ENCODE results near the gene HSF5.

Gene HSF5

DNA sequence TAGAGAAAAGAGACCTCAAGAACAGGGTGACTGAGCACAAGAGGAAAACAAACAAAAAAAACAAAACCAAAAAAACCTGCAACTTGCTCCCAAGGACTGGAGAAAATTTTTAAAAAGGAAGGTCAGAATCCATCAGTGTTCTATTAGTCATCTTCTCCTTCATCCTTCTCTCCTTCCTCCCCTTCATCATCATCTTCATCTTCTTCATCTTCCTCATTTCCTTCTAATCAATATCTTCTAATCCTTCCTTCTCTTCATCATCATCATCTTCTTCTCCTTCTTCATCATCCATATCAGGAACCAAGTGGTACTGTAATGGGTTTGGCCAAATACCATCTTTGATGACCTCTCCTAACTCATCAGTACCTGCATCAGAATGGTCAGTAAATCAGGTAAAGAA is 12.2 kb downstream of the HSF5 start:
- DNase-seq, result no peak

GRCh38 chr17:58470356-58470755 is 17.9 kb downstream of the HSF5 start:
- DNase-seq, result no peak

DNA sequence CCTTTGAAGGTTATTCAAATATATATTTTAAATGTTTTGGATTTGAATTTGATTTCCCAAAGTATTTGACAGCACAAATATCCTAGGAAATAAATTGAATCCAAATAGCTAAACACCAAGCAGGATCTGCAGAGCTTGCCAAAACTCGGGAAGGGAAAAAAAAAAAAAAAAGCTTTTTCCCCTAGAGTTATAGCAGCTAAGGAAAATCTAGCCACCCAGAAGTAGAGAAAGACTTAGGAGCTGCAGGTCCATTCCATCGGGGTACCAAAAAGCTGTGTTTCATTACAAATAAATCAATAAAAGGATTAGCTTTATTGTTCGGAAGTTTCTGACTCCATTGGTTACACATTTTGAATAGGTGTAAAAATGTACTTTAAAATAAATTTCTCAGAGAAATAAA is 19.3 kb downstream of the HSF5 start:
- no peak for DNase-seq

DNA sequence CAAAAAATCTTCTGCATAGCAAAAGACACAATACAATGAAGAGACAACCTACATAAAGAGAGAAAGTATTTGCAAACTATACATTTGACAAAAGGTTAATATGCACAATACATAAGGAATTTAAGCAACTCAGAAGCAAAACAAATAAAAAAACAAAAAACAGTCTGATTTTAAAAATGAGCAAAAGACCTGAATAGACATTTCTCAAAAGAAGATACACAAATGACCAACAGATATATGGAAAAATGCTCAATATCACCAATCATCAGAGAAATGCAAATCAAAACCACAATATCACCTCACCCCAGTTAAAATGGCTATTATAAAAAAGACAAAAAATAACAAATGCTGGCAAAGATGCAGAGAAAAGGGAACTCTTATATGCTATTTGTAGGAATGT is 32.7 kb downstream of the HSF5 start:
- DNase-seq, result no peak

GRCh38 chr17:58452738-58453137 is 35.5 kb downstream of the HSF5 start:
- DNase-seq, result no peak

DNA sequence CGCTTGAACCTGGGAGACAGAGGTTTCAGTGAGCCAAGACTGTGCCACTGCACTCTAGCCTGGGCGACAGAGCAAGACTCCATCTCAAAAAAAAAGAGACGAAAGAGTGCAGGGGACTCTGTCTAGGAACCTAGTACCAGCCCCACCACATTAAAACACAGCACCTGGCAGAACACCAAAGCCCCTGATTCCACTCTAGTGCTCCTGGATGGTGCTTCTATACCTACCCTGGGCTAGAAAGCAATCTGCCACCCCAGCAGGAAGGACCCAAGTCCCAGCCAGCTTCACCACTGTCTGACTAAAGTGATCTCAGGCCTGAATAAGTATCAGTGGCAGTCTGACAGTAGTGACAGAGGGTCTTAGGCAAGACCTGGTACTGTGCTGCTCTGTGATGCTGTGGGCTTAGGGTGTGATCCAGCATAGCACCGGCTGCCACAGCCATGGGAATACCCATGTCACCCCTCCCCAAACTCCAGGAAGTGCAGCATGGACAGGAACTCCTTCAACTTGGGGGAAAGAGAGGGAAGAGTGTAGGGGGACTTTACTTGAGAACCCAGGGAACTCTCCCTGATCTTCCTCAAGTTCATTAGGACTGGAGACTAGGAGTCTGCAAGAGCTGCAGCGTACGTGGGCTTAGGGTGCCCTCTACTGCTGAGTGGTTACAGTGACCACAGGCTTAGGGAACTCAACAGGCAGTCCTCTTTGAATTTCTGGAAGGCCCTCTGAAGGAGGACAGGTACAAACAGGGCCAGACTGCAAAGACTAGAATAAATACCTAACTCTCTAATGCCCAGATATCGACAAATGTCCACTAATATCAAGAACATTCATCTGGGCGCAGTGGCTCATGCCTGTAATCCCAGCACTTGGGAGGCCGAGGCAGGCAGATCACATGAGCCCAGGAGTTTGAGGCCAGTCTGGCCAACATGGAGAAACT is 40.9 kb downstream of the HSF5 start:
- DNase-seq, result peak; percentile 59

- no peak for DNase-seq
These were observed 42.1 kb downstream of the HSF5 start for GRCh38 chr17:58446086-58446485.

GRCh38 chr17:58436805-58437239 is 51.4 kb downstream of the HSF5 start:
- no peak for DNase-seq

DNA sequence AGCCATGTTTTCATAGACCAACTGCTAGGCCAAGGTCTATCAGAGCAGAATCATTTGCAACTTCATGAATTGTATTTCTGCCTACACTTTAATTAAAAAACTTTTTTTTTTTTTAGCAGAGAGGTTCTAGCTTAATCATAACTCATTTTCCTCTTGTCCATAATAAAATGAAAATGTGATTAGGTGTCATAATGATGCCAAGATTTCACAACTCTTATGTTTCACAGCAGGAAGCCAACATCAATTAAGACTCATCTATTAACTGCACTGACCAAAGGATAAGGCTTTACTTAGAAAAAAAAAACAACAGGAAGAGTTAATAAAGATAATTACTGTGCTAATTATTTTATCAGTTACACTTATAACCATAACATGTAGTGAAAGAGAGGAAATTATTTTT is 52.0 kb downstream of the HSF5 start:
- no peak for DNase-seq

- DNase-seq, result no peak
These were observed 55.2 kb downstream of the HSF5 start for GRCh38 chr17:58432806-58433573.

GRCh38 chr17:58427807-58428206 is 60.4 kb downstream of the HSF5 start:
- DNase-seq, result no peak

DNA sequence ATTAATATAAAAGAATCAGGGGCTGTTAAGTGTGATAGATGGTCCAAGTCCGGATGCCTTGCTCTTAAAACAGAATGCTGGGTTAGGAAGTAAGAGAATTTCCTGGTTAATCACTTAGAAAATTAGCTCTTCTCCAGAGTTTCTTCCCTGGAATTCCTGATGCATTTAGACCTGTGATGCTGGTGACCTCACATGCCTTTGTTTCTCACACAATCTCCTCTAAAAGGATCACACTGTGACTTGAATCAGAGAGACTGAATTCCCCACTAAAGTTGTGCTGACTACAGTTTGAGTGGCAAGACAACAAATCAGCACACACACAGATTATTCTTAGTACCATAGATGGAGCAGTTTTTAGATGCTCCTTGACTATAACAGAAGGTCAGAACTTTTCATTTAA is 66.5 kb downstream of the HSF5 start:
- no peak for DNase-seq

DNA sequence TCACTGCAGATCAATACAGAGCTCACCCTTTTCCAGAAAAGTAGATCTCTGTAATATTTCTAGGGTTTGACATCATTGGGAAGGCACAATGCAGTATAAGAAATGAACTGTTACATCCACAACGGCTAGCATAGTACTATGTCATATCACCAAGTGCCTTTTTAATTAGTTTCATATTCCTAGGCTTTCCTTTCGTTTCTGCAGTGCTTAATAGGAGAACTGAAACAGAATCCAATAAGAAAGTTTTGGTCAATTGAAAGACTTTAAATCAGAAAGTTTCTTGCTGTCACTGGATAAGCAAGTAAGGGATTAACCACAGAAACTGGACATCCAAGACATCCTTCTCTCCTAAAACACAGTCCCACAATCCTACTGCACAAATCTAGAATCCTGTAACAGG is 67.4 kb downstream of the HSF5 start:
- DNase-seq, result no peak

DNA sequence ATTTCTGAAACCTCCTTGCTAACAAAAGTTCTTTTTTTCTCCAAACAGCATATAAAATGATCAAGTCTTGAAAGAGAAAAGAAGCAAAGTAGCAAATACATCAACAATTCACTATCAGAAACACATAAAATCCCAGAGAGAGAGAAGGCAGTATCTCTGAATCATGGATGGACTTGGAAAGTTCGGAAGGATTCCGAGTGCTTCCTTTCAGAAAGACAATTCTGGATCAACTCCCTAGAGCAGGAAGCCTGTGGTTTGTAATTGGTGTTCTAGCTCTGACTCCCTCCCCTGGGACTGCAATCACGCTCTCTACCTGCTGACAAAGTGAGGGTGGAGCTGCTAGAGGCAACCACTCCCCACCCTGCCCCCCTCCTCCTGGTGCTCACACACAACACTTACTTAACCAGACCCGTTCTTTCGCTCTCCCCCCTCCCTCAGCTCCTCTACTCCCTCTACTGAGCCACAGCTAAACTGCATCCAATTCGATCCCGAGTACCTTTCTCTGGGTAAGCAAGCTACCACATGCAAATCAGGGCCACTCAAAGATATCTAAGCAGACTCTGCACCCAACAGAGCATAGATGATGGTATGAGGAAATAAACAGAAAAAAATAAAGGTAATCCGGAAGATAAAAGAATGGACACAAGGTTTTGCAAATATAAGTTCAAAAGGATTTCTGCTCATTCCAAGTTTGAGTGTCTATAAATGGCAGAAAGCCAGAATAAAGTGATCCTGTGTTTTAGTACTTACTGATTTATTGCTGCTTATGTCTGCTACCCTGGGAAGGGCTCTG is 70.7 kb downstream of the HSF5 start, which contains the start of gene RNF43:
TSS of gene RNF43 (minus strand) at position 235 of the 793 bp plus-strand sequence. CDS start 1,957 bp downstream, outside the sequence.
- peak; percentile 80 for DNase-seq

DNA sequence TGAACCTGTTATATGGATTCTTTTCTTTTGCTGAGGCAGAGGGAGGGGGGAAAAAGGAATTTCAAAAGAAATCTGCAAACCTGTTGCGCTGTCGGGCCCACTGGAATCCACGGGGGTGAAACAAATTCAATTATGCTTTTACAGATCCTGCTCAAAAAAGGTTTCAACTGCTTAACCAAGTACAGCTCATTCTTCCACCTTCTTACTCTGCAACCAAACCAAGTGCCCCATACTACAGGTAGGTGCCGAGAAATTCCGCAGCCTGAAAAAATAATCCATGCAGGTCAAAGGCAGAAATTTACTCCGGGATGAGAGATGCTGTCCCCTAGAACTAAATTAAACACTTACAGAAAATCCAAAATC is 71.3 kb downstream of the HSF5 start:
- DNase-seq, result no peak

DNA sequence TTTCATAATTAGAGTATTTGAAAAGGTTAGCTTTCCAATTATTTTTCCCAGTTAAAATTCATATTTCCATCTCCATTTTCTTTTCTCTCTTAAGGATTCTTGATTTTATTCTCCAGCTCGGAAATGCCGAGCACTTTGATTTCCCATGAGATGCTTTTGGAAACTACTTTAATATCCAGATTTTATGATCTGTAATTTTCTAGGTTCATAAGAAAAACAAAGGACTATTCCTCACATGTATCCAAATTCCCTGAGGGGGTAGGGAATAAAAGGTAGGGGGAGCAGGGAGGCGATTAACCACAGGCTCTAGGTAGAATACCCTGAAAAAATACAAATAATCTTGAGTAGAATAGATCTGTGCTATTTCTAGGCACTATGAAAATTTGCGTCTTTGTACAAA is 71.8 kb downstream of the HSF5 start:
- no peak for DNase-seq

- DNase-seq, result no peak
These were observed 72.7 kb downstream of the HSF5 start for GRCh38 chr17:58415371-58416055.

GRCh38 chr17:58414596-58414997 is 73.6 kb downstream of the HSF5 start:
- DNase-seq, result no peak

GRCh38 chr17:58413684-58414083 is 74.5 kb downstream of the HSF5 start:
- DNase-seq, result no peak

DNA sequence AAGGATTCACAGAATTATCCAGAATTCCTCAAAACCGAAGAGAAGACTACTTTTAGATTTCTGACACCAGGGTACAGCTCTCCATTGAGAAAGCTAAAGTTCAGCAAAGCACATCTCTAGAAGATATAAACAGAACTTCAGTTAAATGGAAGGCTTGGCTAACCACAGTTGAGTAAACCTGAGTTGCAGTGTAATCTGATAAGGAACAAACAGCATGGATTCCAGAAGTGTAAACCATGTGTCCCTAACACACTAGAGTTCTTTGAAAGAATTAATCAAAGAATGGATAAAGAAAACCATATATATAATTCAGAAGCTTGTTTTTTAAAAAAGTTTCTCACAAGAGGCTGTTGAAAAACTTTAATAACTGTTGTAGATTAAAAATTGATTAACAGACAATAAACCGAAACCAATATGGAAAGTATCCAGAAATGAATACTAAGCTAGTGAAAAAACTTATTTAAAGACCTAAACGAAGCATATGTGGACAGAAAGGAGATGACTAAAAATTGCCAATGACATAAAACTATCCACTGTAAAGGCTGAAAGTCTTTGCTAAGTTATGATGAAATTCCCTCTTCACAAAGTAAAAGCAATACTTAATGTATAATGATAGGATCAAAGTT is 75.1 kb downstream of the HSF5 start:
- DNase-seq, result no peak

GRCh38 chr17:58412064-58412703 is 76.0 kb downstream of the HSF5 start:
- no peak for DNase-seq
